A673 (cell line): ENCODE data around the gene ZC3HAV1. TPM values are rescaled to one million over a fixed set of nuclear protein-coding genes. Genes with fewer than 3 reads are reported as not detected.

Experiments
- BruUV-seq: library from RNA; stranded (reverse); fragments of 400-500 nt; replicated peaks from 2 replicates; lab custom pipeline; 2021; lab: Mats Ljungman, UMichigan
- CTCF ChIA-PET: fragments of 300-600 bp; sonication (Branson Sonifier 250); formaldehyde crosslinking; loops from one replicate; lab custom pipeline; 2022; ENCODE audit warnings: antibody characterized with exemption; lab: Charles Lee
- POLR2A ChIA-PET: fragments of 300-600 bp; sonication (Branson Sonifier 250); formaldehyde crosslinking; loops from one replicate; lab custom pipeline; 2022; ENCODE audit warnings: antibody characterized with exemption; ENCODE audit not compliant: low non-redundant PET; lab: Charles Lee
- DNase-seq: peaks from one replicate; pipeline ENCODE4 v3.0.0-alpha.2; 2015; ENCODE audit warnings: low spot score
- H3K27ac ChIP-seq: fragments of 200-600 bp; sonication (generic); 2 replicates; pipeline ENCODE4 v1.5.1; 2016; ENCODE audit warnings: mixed run types, low read depth, mild to moderate bottlenecking, mixed read lengths, antibody characterized with exemption, low read length; ENCODE audit not compliant: poor library complexity, severe bottlenecking
- H3K27me3 ChIP-seq: fragments of 200-600 bp; sonication (generic); replicated peaks from 2 replicates; pipeline ENCODE4 v1.6.1; 2017; ENCODE audit warnings: mixed run types, low read depth, mild to moderate bottlenecking, mixed read lengths, antibody characterized with exemption, low read length; ENCODE audit not compliant: insufficient read depth, poor library complexity
- H3K36me3 ChIP-seq: fragments of 200-600 bp; sonication (generic); 2 replicates; pipeline ENCODE4 v1.6.1; 2016; ENCODE audit warnings: mixed run types, mild to moderate bottlenecking, mixed read lengths, antibody characterized with exemption, low read length; ENCODE audit not compliant: insufficient read depth, poor library complexity, severe bottlenecking
- H3K4me1 ChIP-seq: fragments of 200-600 bp; sonication (generic); 2 replicates; pipeline ENCODE4 v1.6.1; 2017; ENCODE audit warnings: mixed run types, mild to moderate bottlenecking, mixed read lengths, antibody characterized with exemption, low read length; ENCODE audit not compliant: insufficient read depth, poor library complexity, severe bottlenecking
- H3K4me3 ChIP-seq: fragments of 200-600 bp; sonication (generic); 2 replicates; pipeline ENCODE4 v1.5.1; 2016; ENCODE audit warnings: low read depth, mixed run types, mild to moderate bottlenecking, mixed read lengths, low read length; ENCODE audit not compliant: poor library complexity, severe bottlenecking
- H3K9me3 ChIP-seq: fragments of 200-600 bp; sonication (generic); 2 replicates; pipeline ENCODE4 v1.6.1; 2016; ENCODE audit warnings: mixed run types, low read depth, mild to moderate bottlenecking, mixed read lengths, antibody characterized with exemption, low read length; ENCODE audit not compliant: poor library complexity, severe bottlenecking
- CTCF ChIP-seq: fragments of 300-800, 200-600 bp; sonication (generic); conservative IDR thresholded peaks from 2 replicates; pipeline ENCODE4 v1.5.1; 2017; ENCODE audit warnings: low read depth, mild to moderate bottlenecking, antibody characterized with exemption, low read length, moderate library complexity, mixed read lengths
- EZH2 ChIP-seq: fragments of 200-600 bp; sonication (generic); IDR thresholded peaks from 2 replicates; pipeline ENCODE4 v1.6.1; 2017; ENCODE audit warnings: borderline replicate concordance, low read depth, mild to moderate bottlenecking, mixed read lengths, antibody characterized with exemption, low read length; ENCODE audit not compliant: poor library complexity, severe bottlenecking
- intact Hi-C: fragments of 100-400 bp; cut with micrococcal nuclease; formaldehyde crosslinking; loops from one replicate; pipeline ENCODE4 v1.10.0; 2022; ENCODE audit not compliant: unreplicated experiment
- total RNA-seq: library from RNA; stranded (reverse); gene quantifications from 2 replicates; pipeline ENCODE4 v1.2.3, GENCODE V29; 2021

Gene ZC3HAV1
- total RNA-seq, 1 experiment from 2014 or later = 16.9 TPM

DNA sequence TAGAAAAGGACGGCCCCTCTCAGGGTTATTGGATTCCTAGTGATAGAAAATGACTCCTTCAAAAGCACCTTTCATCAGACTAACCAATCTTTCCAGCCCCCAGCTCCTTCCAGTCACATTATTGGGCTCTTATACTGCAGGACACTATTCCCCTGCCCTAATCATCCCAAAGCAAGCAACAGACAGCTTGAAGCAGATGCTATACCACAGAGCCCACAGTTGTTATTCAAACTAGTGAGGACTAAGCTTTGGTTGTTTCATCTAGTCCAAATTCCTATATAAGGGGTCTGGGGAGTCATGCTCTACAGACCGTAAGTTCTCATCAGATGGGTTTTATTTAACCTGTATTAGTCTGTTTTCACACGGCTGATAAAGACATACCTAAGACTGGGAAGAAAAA, 98.1 kb downstream of the ZC3HAV1 start:
- Histone ChIP-seq H3K27me3 (no peaks in the 10 kb centered on the region), H3K27ac (no peak overlapping the region), H3K36me3 (no peaks in the 10 kb centered on the region), H3K4me1 (no peaks in the 10 kb centered on the region), H3K4me3 (no peak overlapping the region), H3K9me3 (peaks cover 4% of the 10 kb centered on the region)
- TF ChIP-seq EZH2 (no peak), CTCF (no peak)
- CTCF ChIA-PET = no interaction called here
- intact Hi-C loops = no loop called here
- no TSS peak for BruUV-seq
- DNase-seq = no peak
- POLR2A ChIA-PET = no interaction called here

DNA sequence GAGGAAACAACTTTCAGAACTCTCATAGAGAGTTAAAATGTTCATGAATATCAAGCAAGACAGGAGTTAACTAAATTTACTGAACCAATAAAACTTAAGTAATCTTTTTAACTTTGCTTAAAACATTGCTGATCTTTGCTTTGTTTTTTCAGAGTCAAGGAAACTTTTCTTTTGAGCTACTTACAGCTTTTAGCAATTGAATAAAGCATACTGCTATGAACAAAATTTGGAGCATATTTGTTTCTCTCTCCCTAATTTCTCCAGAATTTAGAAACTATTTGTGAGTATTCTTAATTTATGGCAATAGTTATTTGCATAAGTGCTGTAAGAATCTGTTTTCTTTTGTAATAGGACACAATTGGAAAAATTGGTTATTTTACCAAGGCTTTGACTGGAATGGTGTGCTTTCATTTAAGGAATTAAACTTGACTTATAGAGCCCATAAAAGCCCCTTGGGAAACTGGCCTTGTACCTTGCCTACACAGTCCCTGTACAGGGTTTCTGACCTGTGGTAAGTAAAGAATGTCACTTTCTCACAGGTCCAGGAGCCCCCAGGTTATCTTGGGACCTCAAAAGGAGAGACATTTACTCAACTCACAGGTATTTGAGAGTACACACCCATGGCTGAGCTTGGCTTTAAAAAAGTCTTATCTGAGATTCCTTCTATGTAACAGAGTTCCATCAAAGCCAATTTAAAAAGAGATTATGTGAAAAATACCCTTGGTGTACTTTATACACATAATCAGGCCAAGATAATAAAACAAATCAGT, 105.0 kb downstream of the ZC3HAV1 start:
- CTCF ChIA-PET = no interaction called here
- no peak for TF ChIP-seq CTCF
- TF ChIP-seq EZH2 = no peak
- POLR2A ChIA-PET = no interaction called here
- Histone ChIP-seq H3K9me3 (peaks cover 6% of the 10 kb centered on the region), H3K4me3 (no peak overlapping the region), H3K27me3 (no peaks in the 10 kb centered on the region), H3K36me3 (no peaks in the 10 kb centered on the region), H3K4me1 (no peaks in the 10 kb centered on the region), H3K27ac (no peak overlapping the region)
- BruUV-seq = no TSS peak
- intact Hi-C loops = no loop called here
- DNase-seq = no peak

GRCh38 chr7:138999414-138999813, 110.1 kb downstream of the ZC3HAV1 start:
- intact Hi-C loops = no loop called here
- Histone ChIP-seq H3K27ac (no peak overlapping the region), H3K36me3 (no peaks in the 10 kb centered on the region), H3K4me3 (no peak overlapping the region), H3K9me3 (peaks cover 5% of the 10 kb centered on the region), H3K4me1 (no peaks in the 10 kb centered on the region), H3K27me3 (no peaks in the 10 kb centered on the region)
- no TSS peak for BruUV-seq
- no peak for DNase-seq
- ChIA-PET POLR2A (no interaction called here), CTCF (no interaction called here)
- no peak for TF ChIP-seq EZH2
- TF ChIP-seq CTCF = no peak

Other genes with a start within 250 kb of the ZC3HAV1 start
- gene KIAA1549, start 128.3 kb downstream of the ZC3HAV1 start, total RNA-seq = 2.5 and 4.2 TPM in 2 replicates
- 35.3 and 36.5 TPM in 2 replicates for gene ZC3HAV1L, start 73.7 kb downstream of the ZC3HAV1 start, total RNA-seq
- gene UBN2, start 121.5 kb upstream of the ZC3HAV1 start, total RNA-seq = 13.8 and 14.5 TPM in 2 replicates
- gene FMC1, start 231.6 kb upstream of the ZC3HAV1 start, total RNA-seq = 10.5 and 11.5 TPM in 2 replicates